Epithelial cell of esophagus (primary cell): ENCODE results near the gene CLIP1.
A peak's percentile ranks its signal among the peaks of the same experiment; 100 is the strongest.

Experiments used
- DNase-seq: peaks from one replicate; pipeline ENCODE4 v3.0.0; 2010; ENCODE audit warnings: low read depth
- H3K4me3 ChIP-seq: 2 replicates; pipeline ENCODE4 v1.5.1; 2011; ENCODE audit warnings: mild to moderate bottlenecking, low read length, control low read depth
- CTCF ChIP-seq: IDR thresholded peaks from 2 replicates; pipeline ENCODE4 v1.5.1; 2011; ENCODE audit warnings: low read depth, mild to moderate bottlenecking, low read length, control low read depth, inconsistent platforms; ENCODE audit not compliant: insufficient read depth; ENCODE audit errors: missing control alignments

The CLIP1 gene

GRCh38 chr12:122412851-122413433 is 9.5 kb downstream of the CLIP1 start:
- TF ChIP-seq CTCF: no peak
- DNase-seq: no peak
- no peak overlapping the region for H3K4me3 ChIP-seq

GRCh38 chr12:122411537-122411936 is 10.9 kb downstream of the CLIP1 start:
- DNase-seq: no peak
- TF ChIP-seq CTCF: no peak

GRCh38 chr12:122407208-122407607 is 15.3 kb downstream of the CLIP1 start:
- H3K4me3 ChIP-seq: no peak overlapping the region
- no peak for TF ChIP-seq CTCF
- DNase-seq: no peak

More at GRCh38 chr12:122411537-122411936, 10.9 kb downstream of the CLIP1 start:
- H3K4me3 ChIP-seq: no peak overlapping the region

GRCh38 chr12:122406701-122407164 is 15.7 kb downstream of the CLIP1 start:
- H3K4me3 ChIP-seq: no peak overlapping the region
- no peak for DNase-seq
- TF ChIP-seq CTCF: no peak

GRCh38 chr12:122403831-122404230 is 18.6 kb downstream of the CLIP1 start:
- no peak overlapping the region for H3K4me3 ChIP-seq
- no peak for TF ChIP-seq CTCF
- DNase-seq: no peak

- TF ChIP-seq CTCF: no peak
- DNase-seq: peak; percentile 39
- no peak overlapping the region for H3K4me3 ChIP-seq
Measured at GRCh38 chr12:122403115-122403770, 19.2 kb downstream of the CLIP1 start.

GRCh38 chr12:122402264-122402663 is 20.2 kb downstream of the CLIP1 start:
- DNase-seq: no peak
- H3K4me3 ChIP-seq: no peak overlapping the region
- no peak for TF ChIP-seq CTCF
